ENCODE results near the gene IPO9. TPM values are rescaled to one million over a fixed set of nuclear protein-coding genes. Genes with fewer than 3 reads are reported as not detected.

The IPO9 gene
- total RNA-seq: 10 to 100 TPM in 3 of 4 donors, 1 to 10 TPM in 1; 9.6 to 23.1 (median 13.4) TPM

- TF ChIP-seq CTCF (IDR thresholded peaks at IDR 0.05) (peak; percentile 93 to 99 (median 98)), POLR2A (IDR thresholded peaks at IDR 0.05) (peak; percentile 56 to 69)
These were observed at the start of gene IPO9 for GRCh38 chr1:201828820-201829774. Gene IPO9, plus strand, starts transcription at chr1:201829157. Its CDS starts 53 bp downstream, at chr1:201829210.

GRCh38 chr1:201779351-201779880 is 49.5 kb upstream of the IPO9 start:
- no peak for DNase-seq
- peaks cover 0 to 8% (median 0%) of the 10 kb centered on the region in 4 donors for H3K4me1 ChIP-seq
- peaks cover 0 to 24% (median 0%) of the 10 kb centered on the region in 3 donors for H3K36me3 ChIP-seq
- H3K9me3 ChIP-seq: no peaks in the 10 kb centered on the region
- H3K4me3 ChIP-seq: no peak overlapping the region
- TF ChIP-seq POLR2A (IDR thresholded peaks at IDR 0.05): no peak
- no peaks in the 10 kb centered on the region for H3K27me3 ChIP-seq
- peak overlapping the region in 1 of 4 donors; percentile 47 for H3K27ac ChIP-seq

More at GRCh38 chr1:201828820-201829774, at the start of gene IPO9:
- peak; percentile 93 to 98 (median 95) for DNase-seq
- Histone ChIP-seq H3K4me1 (peaks cover 0 to 24% (median 4%) of the 10 kb centered on the region in 4 donors), H3K27ac (peak within 1 kb of the TSS; percentile 90 to 98 (median 92)), H3K9me3 (no peaks in the 10 kb centered on the region), H3K4me3 (peak within 1 kb of the TSS; percentile 78 to 100 (median 96)), H3K27me3 (no peaks in the 10 kb centered on the region), H3K36me3 (no peaks in the 10 kb centered on the region)

- no peak for DNase-seq
- Histone ChIP-seq H3K27ac (no peak overlapping the region), H3K27me3 (no peaks in the 10 kb centered on the region), H3K9me3 (no peaks in the 10 kb centered on the region), H3K4me1 (peaks cover 0 to 8% (median 0%) of the 10 kb centered on the region in 4 donors), H3K36me3 (peaks cover 0 to 32% (median 0%) of the 10 kb centered on the region in 3 donors), H3K4me3 (no peak overlapping the region)
- TF ChIP-seq POLR2A (IDR thresholded peaks at IDR 0.05): no peak
- no peak for TF ChIP-seq CTCF (IDR thresholded peaks at IDR 0.05)
These were observed 48.0 kb upstream of the IPO9 start for GRCh38 chr1:201780952-201781351.

- no peaks in the 10 kb centered on the region for H3K27me3 ChIP-seq
- H3K36me3 ChIP-seq: peaks cover 0 to 37% (median 0%) of the 10 kb centered on the region in 3 donors
- no peak overlapping the region for H3K4me3 ChIP-seq
- peaks cover 0 to 8% (median 0%) of the 10 kb centered on the region in 4 donors for H3K4me1 ChIP-seq
- no peak for TF ChIP-seq POLR2A (IDR thresholded peaks at IDR 0.05)
- no peak for TF ChIP-seq CTCF (IDR thresholded peaks at IDR 0.05)
- no peaks in the 10 kb centered on the region for H3K9me3 ChIP-seq
- H3K27ac ChIP-seq: no peak overlapping the region
- no peak for DNase-seq
These were observed 47.5 kb upstream of the IPO9 start for GRCh38 chr1:201781437-201781836.

- peaks cover 0 to 46% (median 0%) of the 10 kb centered on the region in 3 donors for H3K36me3 ChIP-seq
These were observed 46.6 kb upstream of the IPO9 start for GRCh38 chr1:201782353-201782752.

More at GRCh38 chr1:201782353-201782752, 46.6 kb upstream of the IPO9 start:
- DNase-seq: no peak
- no peaks in the 10 kb centered on the region for H3K27me3 ChIP-seq
- H3K4me1 ChIP-seq: peaks cover 0 to 8% (median 0%) of the 10 kb centered on the region in 4 donors
- no peak overlapping the region for H3K4me3 ChIP-seq
- no peak overlapping the region for H3K27ac ChIP-seq
- TF ChIP-seq CTCF (IDR thresholded peaks at IDR 0.05) (no peak), POLR2A (IDR thresholded peaks at IDR 0.05) (no peak)
- H3K9me3 ChIP-seq: no peaks in the 10 kb centered on the region

All from Peyer's patch (tissue), 4 donors.